Duodenal mucosa (tissue), 2 donors: Measurements from ENCODE around the gene IL12B.
"Not testable (repeated sequence)": the region's sequence is repeated elsewhere in the genome, so short reads cannot be mapped to it uniquely, and the experiment has no call there.

ENCODE experiments used
- H3K27ac ChIP-seq: one replicate; pipeline ENCODE4 v1.7.0; 2013; ENCODE audit warnings: low read depth, low read length
- H3K27me3 ChIP-seq, 2 donors: one replicate each; pipeline ENCODE4 v1.7.0; 2013; ENCODE audit warnings: low read length in 2 of 2, control low read depth in 1 of 2; ENCODE audit not compliant: insufficient read depth in 2 of 2, control insufficient read depth in 1 of 2
- H3K36me3 ChIP-seq, 2 donors: one replicate each; pipeline ENCODE4 v1.7.0; 2013; ENCODE audit warnings: low read length in 2 of 2, control low read depth in 1 of 2; ENCODE audit not compliant: insufficient read depth in 2 of 2, control insufficient read depth in 1 of 2
- H3K4me1 ChIP-seq, 2 donors: one replicate each; pipeline ENCODE4 v1.7.0; 2013; ENCODE audit warnings: low read length in 2 of 2, control low read depth in 1 of 2; ENCODE audit not compliant: insufficient read depth in 2 of 2, control insufficient read depth in 1 of 2
- H3K4me3 ChIP-seq, 2 donors: one replicate each; pipeline ENCODE4 v1.7.0; 2013; ENCODE audit warnings: low read length in 2 of 2, low read depth in 1 of 2
- H3K9ac ChIP-seq, 2 donors: one replicate each; pipeline ENCODE4 v1.7.0; 2013; ENCODE audit warnings: low read length in 2 of 2, low read depth in 1 of 2
- H3K9me3 ChIP-seq, 2 donors: one replicate each; pipeline ENCODE4 v1.7.0; 2013; ENCODE audit warnings: low read length in 2 of 2, control low read depth in 1 of 2; ENCODE audit not compliant: control insufficient read depth in 1 of 2

The IL12B gene

GRCh38 chr5:159330131-159330800, at the start of gene IL12B:
Gene IL12B, minus strand, starts transcription at chr5:159330487. Its CDS starts 3,705 bp downstream, at chr5:159326782.
- no peaks in the 10 kb centered on the region for H3K36me3 ChIP-seq
- no peak within 1 kb of the TSS for H3K9ac ChIP-seq
- H3K27ac ChIP-seq = no peak within 1 kb of the TSS
- peaks cover 0 to 2% of the 10 kb centered on the region in 2 donors for H3K27me3 ChIP-seq
- peaks cover 4% of the 10 kb centered on the region in 2 donors for H3K4me1 ChIP-seq
- peak within 1 kb of the TSS; percentile 55 to 57 for H3K4me3 ChIP-seq
- no peaks in the 10 kb centered on the region for H3K9me3 ChIP-seq

- Histone ChIP-seq H3K27ac (no peak overlapping the region), H3K9ac (no peak overlapping the region), H3K4me1 (no peaks in the 10 kb centered on the region), H3K4me3 (no peak overlapping the region), H3K27me3 (no peaks in the 10 kb centered on the region), H3K36me3 (no peaks in the 10 kb centered on the region), H3K9me3 (peaks cover 4 to 10% of the 10 kb centered on the region in 2 donors)
Measured at GRCh38 chr5:159377653-159378052, 47.4 kb upstream of the IL12B start.

GRCh38 chr5:159367866-159368265, 37.6 kb upstream of the IL12B start:
- H3K36me3 ChIP-seq, H3K9ac ChIP-seq, H3K27ac ChIP-seq, H3K4me3 ChIP-seq, H3K27me3 ChIP-seq, H3K9me3 ChIP-seq, H3K4me1 ChIP-seq: not testable (repeated sequence)

- not testable (repeated sequence) for H3K27ac ChIP-seq, H3K36me3 ChIP-seq, H3K4me3 ChIP-seq, H3K9me3 ChIP-seq, H3K27me3 ChIP-seq, H3K9ac ChIP-seq, H3K4me1 ChIP-seq
Measured at GRCh38 chr5:159366776-159367175, 36.5 kb upstream of the IL12B start.

GRCh38 chr5:159362220-159362619, 31.9 kb upstream of the IL12B start:
- no peak overlapping the region for H3K9ac ChIP-seq
- no peak overlapping the region for H3K4me3 ChIP-seq
- no peak overlapping the region for H3K27ac ChIP-seq
- no peaks in the 10 kb centered on the region for H3K9me3 ChIP-seq
- no peaks in the 10 kb centered on the region for H3K36me3 ChIP-seq
- no peaks in the 10 kb centered on the region for H3K4me1 ChIP-seq
- H3K27me3 ChIP-seq = no peaks in the 10 kb centered on the region

- H3K4me1 ChIP-seq, H3K27ac ChIP-seq, H3K36me3 ChIP-seq, H3K9me3 ChIP-seq, H3K9ac ChIP-seq, H3K4me3 ChIP-seq, H3K27me3 ChIP-seq: not testable (repeated sequence)
Measured at GRCh38 chr5:159359871-159360270, 29.6 kb upstream of the IL12B start.

GRCh38 chr5:159359408-159359807, 29.1 kb upstream of the IL12B start:
- H3K27ac ChIP-seq = no peak overlapping the region
- H3K36me3 ChIP-seq = no peaks in the 10 kb centered on the region
- no peaks in the 10 kb centered on the region for H3K4me1 ChIP-seq
- H3K27me3 ChIP-seq = no peaks in the 10 kb centered on the region
- no peak overlapping the region for H3K9ac ChIP-seq
- no peaks in the 10 kb centered on the region for H3K9me3 ChIP-seq
- H3K4me3 ChIP-seq = no peak overlapping the region

- no peaks in the 10 kb centered on the region for H3K27me3 ChIP-seq
Measured at GRCh38 chr5:159353661-159354252, 23.5 kb upstream of the IL12B start.

GRCh38 chr5:159350644-159351043, 20.4 kb upstream of the IL12B start:
- H3K27ac ChIP-seq, H3K9ac ChIP-seq, H3K27me3 ChIP-seq, H3K9me3 ChIP-seq, H3K4me3 ChIP-seq, H3K4me1 ChIP-seq, H3K36me3 ChIP-seq: not testable (repeated sequence)

More at GRCh38 chr5:159353661-159354252, 23.5 kb upstream of the IL12B start:
- H3K4me3 ChIP-seq = no peak overlapping the region
- H3K9me3 ChIP-seq = no peaks in the 10 kb centered on the region
- H3K36me3 ChIP-seq = no peaks in the 10 kb centered on the region
- no peak overlapping the region for H3K9ac ChIP-seq
- no peaks in the 10 kb centered on the region for H3K4me1 ChIP-seq
- H3K27ac ChIP-seq = no peak overlapping the region

GRCh38 chr5:159350216-159350615, 19.9 kb upstream of the IL12B start:
- H3K27me3 ChIP-seq, H3K9ac ChIP-seq, H3K4me1 ChIP-seq, H3K27ac ChIP-seq, H3K9me3 ChIP-seq, H3K36me3 ChIP-seq, H3K4me3 ChIP-seq: not testable (repeated sequence)
